WTC11 (cell line): ENCODE measurements around the gene CDK6. TPM values are rescaled to one million over a fixed set of nuclear protein-coding genes. Genes with fewer than 3 reads are reported as not detected.

ENCODE experiments used
- ATAC-seq: fragments of 200-7000 bp; cut with Tn5 transposase; 2 replicates; pipeline ENCODE4 v1.10.0; 2021; ENCODE audit warnings: mild to moderate bottlenecking, moderate library complexity
- CTCF ChIA-PET: fragments of 300-600 bp; sonication (Branson Sonifier 250); formaldehyde crosslinking; loops from one replicate; lab custom pipeline; 2021; ENCODE audit warnings: antibody characterized with exemption; lab: Charles Lee
- POLR2A ChIA-PET: fragments of 350-600 bp; sonication (Branson Sonifier 250); formaldehyde crosslinking; loops from one replicate; lab custom pipeline; 2021; ENCODE audit warnings: antibody characterized with exemption; lab: Charles Lee
- DNase-seq: peaks from one replicate; pipeline ENCODE4 v3.0.0; 2021; ENCODE audit warnings: low spot score
- H3K27ac Mint-ChIP-seq: 2 replicates; pipeline ENCODE4 v1.8.0; 2021; ENCODE audit warnings: mixed read lengths
- H3K27me3 Mint-ChIP-seq: 2 replicates; pipeline ENCODE4 v1.8.0; 2021; ENCODE audit warnings: low read depth, mild to moderate bottlenecking, moderate library complexity, mixed read lengths
- H3K36me3 Mint-ChIP-seq: 2 replicates; pipeline ENCODE4 v1.8.0; 2021; ENCODE audit warnings: mixed read lengths
- H3K4me1 Mint-ChIP-seq: 2 replicates; pipeline ENCODE4 v1.8.0; 2022; ENCODE audit warnings: mixed read lengths
- H3K4me3 Mint-ChIP-seq: 2 replicates; pipeline ENCODE4 v1.8.0; 2021; ENCODE audit warnings: mild to moderate bottlenecking, moderate library complexity, mixed read lengths
- H3K9me3 Mint-ChIP-seq: 2 replicates; pipeline ENCODE4 v1.8.0; 2021; ENCODE audit warnings: mixed read lengths
- ATF3 ChIP-seq: sonication (generic); formaldehyde crosslinking; conservative IDR thresholded peaks from 2 replicates; pipeline ENCODE4 v1.8.1; 2022; ENCODE audit warnings: mild to moderate bottlenecking, missing genetic modification reagents
- CDX4 ChIP-seq: fragments of 250-450 bp; sonication (Bioruptor Pico); IDR thresholded peaks from 2 replicates; pipeline ENCODE4 v1.9.0; 2021; ENCODE audit warnings: moderate library complexity, mild to moderate bottlenecking, inconsistent platforms, borderline replicate concordance
- E2F1 ChIP-seq: sonication (generic); formaldehyde crosslinking; IDR thresholded peaks from 2 replicates; pipeline ENCODE4 v1.8.0; 2022; ENCODE audit warnings: mild to moderate bottlenecking, missing genetic modification reagents
- ESRRA ChIP-seq: sonication (generic); formaldehyde crosslinking; IDR thresholded peaks from 2 replicates; pipeline ENCODE4 v1.8.1; 2022; ENCODE audit warnings: mild to moderate bottlenecking, missing genetic modification reagents, borderline replicate concordance
- FOXJ3 ChIP-seq: sonication (generic); formaldehyde crosslinking; IDR thresholded peaks from 2 replicates; pipeline ENCODE4 v1.9.0; 2021; ENCODE audit warnings: missing genetic modification reagents, mild to moderate bottlenecking, borderline replicate concordance
- IRF2 ChIP-seq: sonication (generic); formaldehyde crosslinking; IDR thresholded peaks from 2 replicates; pipeline ENCODE4 v1.8.0; 2022; ENCODE audit warnings: low read depth, missing genetic modification reagents, borderline replicate concordance
- KAT7 ChIP-seq: sonication (generic); formaldehyde crosslinking; IDR thresholded peaks from 2 replicates; pipeline ENCODE4 v1.8.1; 2023; ENCODE audit warnings: missing genetic modification reagents, mild to moderate bottlenecking, borderline replicate concordance
- MXD4 ChIP-seq: fragments of 250-450 bp; sonication (Bioruptor Pico); IDR thresholded peaks from 2 replicates; pipeline ENCODE4 v1.8.0; 2021; ENCODE audit warnings: mild to moderate bottlenecking, moderate library complexity, borderline replicate concordance
- NFYB ChIP-seq: sonication (generic); formaldehyde crosslinking; conservative IDR thresholded peaks from 2 replicates; pipeline ENCODE4 v1.8.0; 2022; ENCODE audit warnings: low read depth, missing genetic modification reagents
- PRRX2 ChIP-seq: fragments of 250-450 bp; sonication (Bioruptor Pico); IDR thresholded peaks from 2 replicates; pipeline ENCODE4 v1.8.0; 2021; ENCODE audit warnings: mild to moderate bottlenecking
- RELA ChIP-seq: sonication (generic); formaldehyde crosslinking; IDR thresholded peaks from 2 replicates; pipeline ENCODE4 v1.8.1; 2022; ENCODE audit warnings: missing genetic modification reagents, mild to moderate bottlenecking, borderline replicate concordance
- SOX15 ChIP-seq: fragments of 250-450 bp; sonication (Bioruptor Pico); IDR thresholded peaks from 2 replicates; pipeline ENCODE4 v1.9.0; 2021; ENCODE audit warnings: mild to moderate bottlenecking
- TCF7 ChIP-seq: sonication (generic); formaldehyde crosslinking; IDR thresholded peaks from 2 replicates; pipeline ENCODE4 v1.8.0; 2022; ENCODE audit warnings: mild to moderate bottlenecking, low read depth, missing genetic modification reagents, moderate library complexity
- TP53 ChIP-seq: sonication (generic); formaldehyde crosslinking; IDR thresholded peaks from 2 replicates; pipeline ENCODE4 v1.8.1; 2023; ENCODE audit warnings: mild to moderate bottlenecking, missing genetic modification reagents
- ZBTB21 ChIP-seq: sonication (generic); formaldehyde crosslinking; IDR thresholded peaks from 2 replicates; pipeline ENCODE4 v1.8.1; 2023; ENCODE audit warnings: mild to moderate bottlenecking, missing genetic modification reagents, borderline replicate concordance
- ZNF121 ChIP-seq: sonication (generic); formaldehyde crosslinking; IDR thresholded peaks from 2 replicates; pipeline ENCODE4 v1.8.0; 2023; ENCODE audit warnings: missing genetic modification reagents
- ZNF532 ChIP-seq: fragments of 250-450 bp; sonication (Bioruptor Pico); IDR thresholded peaks from 2 replicates; pipeline ENCODE4 v1.9.0; 2021; ENCODE audit warnings: mild to moderate bottlenecking, borderline replicate concordance
- ZNF671 ChIP-seq: fragments of 250-450 bp; sonication (Bioruptor Pico); IDR thresholded peaks from 2 replicates; pipeline ENCODE4 v1.8.0; 2021; ENCODE audit warnings: mild to moderate bottlenecking
- total RNA-seq: library from RNA; stranded (reverse); gene quantifications from 3 replicates; pipeline ENCODE4 v1.2.3, GENCODE V29; 2021
- TF ChIP-seq, protein P1 (sequence below): sonication (generic); formaldehyde crosslinking; IDR thresholded peaks from 2 replicates; pipeline ENCODE4 v1.8.1; 2023; ENCODE audit warnings: mild to moderate bottlenecking, missing genetic modification reagents, moderate library complexity
- TF ChIP-seq, protein P2 (sequence below): sonication (generic); formaldehyde crosslinking; IDR thresholded peaks from 2 replicates; pipeline ENCODE4 v1.8.1; 2022; ENCODE audit warnings: low read depth, mild to moderate bottlenecking, moderate library complexity, missing genetic modification reagents, borderline replicate concordance
- TF ChIP-seq, protein P3 (sequence below): sonication (generic); formaldehyde crosslinking; IDR thresholded peaks from 2 replicates; pipeline ENCODE4 v1.8.1; 2022; ENCODE audit warnings: mild to moderate bottlenecking, moderate library complexity, missing genetic modification reagents

Gene CDK6
- total RNA-seq, 1 experiment from 2014 or later: 47.2 TPM

GRCh38 chr7:92848441-92848840 is 12.1 kb upstream of the CDK6 start (continued):
- TF ChIP-seq SOX15 (CRISPR knock-in tag): no peak
- no peak for TF ChIP-seq KAT7 (CRISPR knock-in tag)

GRCh38 chr7:92847305-92847704 is 10.9 kb upstream of the CDK6 start:
- no peak for DNase-seq
- Mint-ChIP-seq H3K36me3 (no peaks in the 10 kb centered on the region), H3K4me1 (no peaks in the 10 kb centered on the region), H3K27ac (no peak overlapping the region), H3K27me3 (no peaks in the 10 kb centered on the region), H3K4me3 (no peak overlapping the region), H3K9me3 (0 out of 2 replicates have a peak, but pooled peaks cover 3% of the 10 kb centered on the region)
- CTCF ChIA-PET: no interaction called here
- no peak for ATAC-seq
- TF ChIP-seq ATF3 (CRISPR knock-in tag) (no peak), KAT7 (CRISPR knock-in tag) (no peak), RELA (no peak), TP53 (no peak), ZNF121 (CRISPR knock-in tag) (no peak), ESRRA (no peak), NFYB (CRISPR knock-in tag) (no peak), FOXJ3 (no peak), SOX15 (CRISPR knock-in tag) (no peak), ZNF532 (CRISPR knock-in tag) (no peak), ZBTB21 (CRISPR knock-in tag) (no peak), PRRX2 (CRISPR knock-in tag) (no peak)
- TF ChIP-seq, protein P1, sequence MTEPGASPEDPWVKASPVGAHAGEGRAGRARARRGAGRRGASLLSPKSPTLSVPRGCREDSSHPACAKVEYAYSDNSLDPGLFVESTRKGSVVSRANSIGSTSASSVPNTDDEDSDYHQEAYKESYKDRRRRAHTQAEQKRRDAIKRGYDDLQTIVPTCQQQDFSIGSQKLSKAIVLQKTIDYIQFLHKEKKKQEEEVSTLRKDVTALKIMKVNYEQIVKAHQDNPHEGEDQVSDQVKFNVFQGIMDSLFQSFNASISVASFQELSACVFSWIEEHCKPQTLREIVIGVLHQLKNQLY: no peak
- TF ChIP-seq, protein P2, sequence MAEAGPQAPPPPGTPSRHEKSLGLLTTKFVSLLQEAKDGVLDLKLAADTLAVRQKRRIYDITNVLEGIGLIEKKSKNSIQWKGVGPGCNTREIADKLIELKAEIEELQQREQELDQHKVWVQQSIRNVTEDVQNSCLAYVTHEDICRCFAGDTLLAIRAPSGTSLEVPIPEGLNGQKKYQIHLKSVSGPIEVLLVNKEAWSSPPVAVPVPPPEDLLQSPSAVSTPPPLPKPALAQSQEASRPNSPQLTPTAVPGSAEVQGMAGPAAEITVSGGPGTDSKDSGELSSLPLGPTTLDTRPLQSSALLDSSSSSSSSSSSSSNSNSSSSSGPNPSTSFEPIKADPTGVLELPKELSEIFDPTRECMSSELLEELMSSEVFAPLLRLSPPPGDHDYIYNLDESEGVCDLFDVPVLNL (CRISPR knock-in tag): no peak
- TF ChIP-seq, protein P3, sequence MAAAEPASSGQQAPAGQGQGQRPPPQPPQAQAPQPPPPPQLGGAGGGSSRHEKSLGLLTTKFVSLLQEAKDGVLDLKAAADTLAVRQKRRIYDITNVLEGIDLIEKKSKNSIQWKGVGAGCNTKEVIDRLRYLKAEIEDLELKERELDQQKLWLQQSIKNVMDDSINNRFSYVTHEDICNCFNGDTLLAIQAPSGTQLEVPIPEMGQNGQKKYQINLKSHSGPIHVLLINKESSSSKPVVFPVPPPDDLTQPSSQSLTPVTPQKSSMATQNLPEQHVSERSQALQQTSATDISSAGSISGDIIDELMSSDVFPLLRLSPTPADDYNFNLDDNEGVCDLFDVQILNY: no peak
- TF ChIP-seq, all 79 proteins: peak for 0
- POLR2A ChIA-PET: no interaction called here

GRCh38 chr7:92845736-92846135 is 9.4 kb upstream of the CDK6 start:
- no peak for TF ChIP-seq CDX4 (CRISPR knock-in tag)
- TF ChIP-seq IRF2 (CRISPR knock-in tag): no peak
- TF ChIP-seq, protein P3: no peak
- TF ChIP-seq TCF7 (CRISPR knock-in tag): no peak
- TF ChIP-seq ZNF671 (CRISPR knock-in tag): no peak
- no peak for TF ChIP-seq E2F1
- no peak for TF ChIP-seq ZBTB21 (CRISPR knock-in tag)
- no peak for TF ChIP-seq MXD4 (CRISPR knock-in tag)
- TF ChIP-seq FOXJ3: no peak
- Mint-ChIP-seq H3K4me1 (peaks cover 3% of the 10 kb centered on the region), H3K36me3 (no peaks in the 10 kb centered on the region), H3K9me3 (0 out of 2 replicates have a peak, but pooled peaks cover 3% of the 10 kb centered on the region), H3K27me3 (no peaks in the 10 kb centered on the region; the same call in 1 of the 2 replicates), H3K4me3 (no peak overlapping the region), H3K27ac (no peak overlapping the region)
- ChIA-PET CTCF (interaction anchor here (1.0 kb wide), 1 partner anchor 35 kb away, joined by 3 read pairs; no protein-coding TSS in a partner anchor), POLR2A (no interaction called here)
- ATAC-seq: no peak
- DNase-seq: no peak
